Measurements from ENCODE around the gene DNAH11.
"Not testable (repeated sequence)": the region's sequence is repeated elsewhere in the genome, so short reads cannot be mapped to it uniquely, and the experiment has no call there.

The DNAH11 gene

GRCh38 chr7:21618706-21619105, 75.9 kb downstream of the DNAH11 start:
- DNase-seq (ENCODE audit: low read depth), result no peak

- DNase-seq (ENCODE audit: low read depth), result no peak
Observed at GRCh38 chr7:21620054-21620453, 77.2 kb downstream of the DNAH11 start.

DNA sequence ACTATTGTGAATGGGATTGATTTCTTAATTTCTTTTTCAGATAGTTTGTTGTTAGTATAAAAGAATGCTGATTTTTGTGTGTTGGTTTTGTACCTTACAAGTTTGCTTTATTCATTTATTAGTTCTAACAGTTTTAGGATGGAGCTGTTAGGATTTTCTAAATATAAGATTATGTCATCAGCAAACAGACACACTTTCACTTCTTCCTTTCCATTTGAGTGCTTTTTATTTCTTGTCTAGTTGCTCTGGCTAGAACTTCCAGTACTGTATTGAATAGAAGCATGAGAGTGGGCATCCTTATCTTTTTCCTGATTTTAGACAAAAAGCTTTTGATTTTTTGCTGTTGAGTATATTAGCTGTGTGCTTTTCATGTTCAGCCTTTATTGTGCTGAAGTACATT, 81.5 kb downstream of the DNAH11 start:
- DNase-seq (ENCODE audit: low read depth), result no peak

GRCh38 chr7:21636694-21637093, 93.9 kb downstream of the DNAH11 start:
- DNase-seq (ENCODE audit: low read depth), result no peak

DNA sequence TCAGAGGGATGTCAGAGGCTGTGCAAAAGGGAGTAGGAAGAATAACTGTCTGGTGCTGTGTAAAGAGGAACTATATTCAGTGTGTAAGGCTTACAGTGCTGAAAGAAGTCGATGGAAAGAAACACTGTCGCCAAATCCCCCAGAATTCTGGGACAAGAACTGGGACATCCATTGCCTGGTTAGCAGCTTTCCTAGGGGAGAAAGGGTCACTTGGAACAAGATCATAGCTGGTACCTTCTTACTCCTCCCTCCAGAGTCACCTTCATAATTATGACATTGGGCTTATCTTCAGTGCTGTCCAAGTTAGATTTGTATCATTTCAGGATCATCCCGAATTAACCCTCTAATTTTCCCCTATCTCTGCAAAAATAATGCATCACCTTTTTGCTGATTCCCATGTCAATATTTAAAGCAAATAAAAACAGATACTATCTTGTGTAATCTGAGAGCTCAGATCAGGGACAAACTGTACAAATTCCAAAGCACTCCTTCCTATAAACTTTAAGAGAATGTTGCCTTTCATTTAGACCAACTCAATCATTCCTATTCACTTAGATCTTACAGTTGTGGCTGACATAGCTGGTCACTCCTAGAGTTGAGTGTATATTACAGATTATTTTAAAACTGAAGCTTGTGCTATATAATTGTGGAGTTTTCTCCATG, 96.5 kb downstream of the DNAH11 start:
- no peak for DNase-seq (ENCODE audit: low read depth)

DNA sequence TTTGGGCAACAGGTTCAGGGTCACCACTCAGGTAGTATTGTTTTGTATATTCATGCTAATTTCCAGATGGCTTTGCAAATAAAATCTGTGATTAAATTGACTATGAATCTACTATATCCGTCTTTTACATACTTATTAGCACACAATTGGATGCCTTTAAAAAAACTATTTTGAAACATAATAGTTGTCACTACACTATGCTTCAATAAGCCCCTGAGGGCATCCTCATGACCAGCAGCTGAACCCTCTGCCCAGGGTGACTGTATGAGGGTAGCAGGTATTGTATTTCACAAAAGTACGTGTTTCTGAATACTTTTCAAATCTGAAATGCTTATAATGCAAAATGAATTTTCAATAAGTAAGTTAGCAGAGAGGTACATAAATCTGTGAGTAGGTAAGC, 97.3 kb downstream of the DNAH11 start:
- DNase-seq (ENCODE audit: low read depth), result no peak

- DNase-seq (ENCODE audit: low read depth), result no peak
Observed at GRCh38 chr7:21641546-21641945, 98.7 kb downstream of the DNAH11 start.

DNA sequence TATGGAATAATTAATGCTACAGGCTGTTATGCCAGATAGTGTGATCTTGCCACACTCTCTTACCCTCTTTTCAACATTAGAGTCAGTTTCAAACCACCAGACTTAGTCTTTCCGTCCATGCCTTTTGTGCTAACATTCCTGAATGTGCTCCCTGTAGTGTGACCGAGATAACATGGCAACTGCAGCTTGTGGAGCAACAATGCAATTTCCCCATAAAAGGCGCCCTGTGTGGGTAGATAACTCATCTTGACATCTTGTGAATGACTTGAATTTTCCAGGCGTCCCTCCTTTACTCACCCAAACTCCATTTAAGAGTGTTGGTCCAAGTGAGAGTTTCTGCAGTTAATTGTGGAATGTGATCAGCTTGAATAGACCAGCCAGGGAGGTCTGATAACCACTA, 99.6 kb downstream of the DNAH11 start:
- DNase-seq (ENCODE audit: low read depth), result no peak

- DNase-seq (ENCODE audit: low read depth), result no peak
Observed at GRCh38 chr7:21651697-21652096, 108.9 kb downstream of the DNAH11 start.

DNA sequence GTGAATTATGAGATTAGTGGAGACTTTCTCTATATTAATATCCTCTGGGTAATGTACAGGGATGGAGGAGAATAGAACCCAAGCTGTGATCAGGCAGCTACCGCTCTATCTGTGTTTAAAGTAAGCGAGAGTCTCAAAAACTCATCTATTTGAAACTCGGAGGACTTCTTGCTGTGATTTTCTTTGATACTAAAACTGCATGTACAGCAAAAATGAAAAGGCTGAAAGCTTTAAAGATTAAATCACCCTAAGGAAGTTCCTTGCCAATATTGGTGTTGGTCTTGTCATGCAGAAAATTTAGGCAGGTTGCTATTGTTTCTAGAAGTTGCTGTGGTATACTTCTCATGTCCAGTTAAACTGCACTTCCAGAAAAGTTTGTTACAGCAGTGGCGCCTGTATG, 110.8 kb downstream of the DNAH11 start:
- no peak for DNase-seq (ENCODE audit: low read depth)

- DNase-seq (ENCODE audit: low read depth), result no peak
Observed at GRCh38 chr7:21656081-21656480, 113.2 kb downstream of the DNAH11 start.

DNA sequence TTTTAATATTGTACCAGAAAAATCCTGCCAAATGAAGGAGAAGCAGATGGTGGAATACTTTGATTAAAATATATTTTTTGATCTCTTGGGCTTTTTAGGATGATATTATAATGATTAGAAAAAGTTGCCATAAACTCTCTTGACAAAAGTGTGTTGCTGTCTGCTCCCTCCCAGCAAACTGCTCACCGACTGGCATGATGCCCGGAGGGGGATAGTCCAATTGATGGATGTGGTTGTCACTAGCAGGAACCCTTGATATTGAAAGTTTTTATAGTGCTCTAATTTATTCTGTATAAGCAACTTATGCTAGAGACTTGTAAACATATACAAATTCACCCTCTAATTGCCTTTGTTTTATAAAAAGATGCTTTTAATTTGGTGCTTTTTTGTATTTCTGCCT, 114.0 kb downstream of the DNAH11 start:
- no peak for DNase-seq (ENCODE audit: low read depth)

- no peak for DNase-seq (ENCODE audit: low read depth)
Observed at GRCh38 chr7:21670496-21670895, 127.7 kb downstream of the DNAH11 start.

DNA sequence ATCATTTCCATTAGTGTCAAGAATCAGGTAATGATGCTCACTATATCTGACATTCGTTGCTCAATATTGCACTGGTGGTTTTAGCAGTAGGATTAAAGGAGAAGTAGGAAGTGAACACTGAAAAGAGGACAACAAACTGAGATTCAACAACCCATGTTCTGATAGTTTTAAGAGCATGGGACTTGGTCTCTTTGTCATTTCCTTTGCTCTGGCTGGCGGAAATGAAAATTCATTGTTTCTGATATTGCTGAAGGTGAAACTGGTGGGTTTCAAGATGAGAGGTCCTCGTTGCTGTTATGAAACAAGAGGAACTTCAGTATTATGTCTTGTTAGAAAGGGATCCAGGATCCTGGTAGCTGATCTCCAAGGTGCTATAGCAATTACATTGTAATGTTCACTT, 129.0 kb downstream of the DNAH11 start:
- DNase-seq (ENCODE audit: low read depth), result no peak

- no peak for DNase-seq (ENCODE audit: low read depth)
Observed at GRCh38 chr7:21675255-21675654, 132.4 kb downstream of the DNAH11 start.

DNA sequence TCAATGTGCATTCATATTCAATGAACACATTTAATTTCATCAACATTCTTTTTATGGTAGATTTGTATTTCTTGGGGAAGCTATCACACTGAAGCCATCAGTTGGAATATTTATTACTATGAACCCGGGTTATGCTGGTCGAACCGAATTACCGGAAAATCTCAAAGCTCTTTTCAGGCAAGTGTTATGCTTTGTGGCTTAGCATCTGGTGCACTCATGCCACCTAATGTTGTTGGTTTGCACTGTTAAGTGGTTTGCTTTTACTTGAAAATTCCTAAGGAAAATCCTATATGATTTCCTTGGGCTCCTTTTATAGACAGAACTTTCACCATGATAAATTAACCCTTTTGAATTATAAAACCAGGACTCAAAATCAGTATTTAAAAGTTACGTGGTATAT, 147.9 kb downstream of the DNAH11 start:
- DNase-seq (ENCODE audit: low read depth), result no peak

DNA sequence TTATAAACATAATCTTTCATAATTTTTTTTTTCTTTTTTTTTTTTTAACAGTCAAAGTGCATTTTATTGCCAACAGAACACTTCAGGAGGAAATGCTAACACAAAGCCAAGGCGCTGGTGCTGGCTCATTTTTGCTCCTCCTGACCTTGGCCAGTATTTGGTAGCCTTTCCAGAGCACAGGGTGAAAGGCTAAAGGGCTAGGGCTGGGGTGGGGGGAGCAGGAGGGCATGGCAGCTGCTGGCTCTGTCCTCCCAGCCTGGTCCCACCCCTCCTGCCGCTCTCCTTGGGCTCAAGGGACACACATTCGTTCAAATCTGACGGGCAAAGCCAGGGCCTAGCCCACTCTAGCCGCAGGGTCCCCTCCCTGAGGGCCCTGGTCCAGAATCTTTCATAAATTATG, 148.3 kb downstream of the DNAH11 start:
- not testable (repeated sequence) for DNase-seq (ENCODE audit: low read depth)

DNA sequence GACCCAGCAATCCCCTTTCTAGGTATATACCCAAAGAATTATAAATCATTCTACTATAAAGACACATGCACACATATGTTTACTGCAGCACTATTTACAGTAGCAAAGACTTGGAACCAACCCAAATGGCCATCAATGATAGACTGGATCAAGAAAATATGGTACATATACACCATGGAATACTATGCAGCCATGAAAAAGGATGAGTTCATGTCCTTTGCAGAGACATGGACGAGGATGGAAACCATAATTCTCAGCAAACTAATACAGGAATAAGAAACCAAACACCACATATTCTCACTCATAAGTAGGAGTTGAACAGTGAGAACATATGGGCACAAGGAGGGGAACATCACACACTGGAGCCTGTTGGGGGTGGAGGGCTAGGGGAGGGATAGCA, 157.7 kb downstream of the DNAH11 start:
- not testable (repeated sequence) for DNase-seq (ENCODE audit: low read depth)

GRCh38 chr7:21702303-21702702, 159.5 kb downstream of the DNAH11 start:
- DNase-seq (ENCODE audit: low read depth), result no peak

GRCh38 chr7:21704359-21704758, 161.5 kb downstream of the DNAH11 start:
- DNase-seq (ENCODE audit: low read depth), result no peak

DNA sequence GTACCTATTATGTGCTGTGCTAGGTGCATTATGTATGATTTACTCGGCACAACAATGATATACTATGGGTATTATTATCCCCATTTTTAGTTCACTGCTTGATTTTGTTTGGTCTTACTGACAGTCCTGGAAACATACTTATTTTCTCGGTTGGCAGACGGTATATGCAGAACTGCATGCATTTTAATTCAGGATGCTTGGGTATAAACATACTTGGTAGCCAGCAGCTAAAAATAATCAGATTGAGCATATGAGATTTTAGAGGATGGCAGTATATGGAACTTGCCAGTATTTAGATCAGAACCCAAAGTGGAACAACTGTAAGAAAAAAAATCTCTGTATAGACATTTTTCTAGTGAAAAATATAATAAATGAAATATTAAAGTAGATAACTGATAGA, 163.3 kb downstream of the DNAH11 start:
- DNase-seq (ENCODE audit: low read depth), result no peak

DNA sequence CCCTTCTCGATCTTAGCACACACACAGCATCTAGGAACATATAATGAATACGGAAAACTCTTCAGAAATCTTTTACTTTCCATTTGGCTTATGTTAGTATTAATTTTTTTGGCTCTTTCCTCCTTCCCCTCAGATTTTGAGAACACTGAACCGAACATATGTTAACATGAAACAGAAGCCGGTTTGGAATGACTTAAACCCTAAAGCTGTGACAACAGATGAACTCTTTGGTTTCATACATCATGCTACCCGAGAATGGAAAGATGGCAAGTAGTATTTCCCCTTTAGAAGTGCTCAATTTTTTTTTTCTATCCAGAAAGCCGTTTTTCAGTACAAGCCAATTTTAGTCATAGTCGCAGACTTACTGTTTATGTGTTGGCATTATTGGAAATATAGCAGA, 164.7 kb downstream of the DNAH11 start:
- no peak for DNase-seq (ENCODE audit: low read depth)

DNA sequence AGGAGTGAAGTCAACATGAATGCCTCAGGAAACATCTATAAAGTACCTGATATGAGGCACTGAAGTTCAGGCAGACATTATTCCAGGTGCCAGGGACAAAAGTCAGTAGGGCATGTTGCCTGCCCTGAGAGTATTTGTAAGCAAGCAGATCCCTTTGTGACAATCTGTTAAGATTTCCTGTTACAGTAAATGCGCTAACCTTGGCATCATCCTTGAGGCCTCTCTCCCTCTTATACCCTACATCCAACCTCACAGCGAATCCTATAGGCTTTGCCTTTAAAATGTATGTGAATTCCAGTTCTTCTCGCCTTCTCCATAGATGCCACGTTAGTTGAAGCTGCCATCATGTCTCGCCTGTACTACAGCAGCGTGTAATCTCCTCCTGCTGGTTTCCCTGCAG, 165.3 kb downstream of the DNAH11 start:
- DNase-seq (ENCODE audit: low read depth), result no peak

DNA sequence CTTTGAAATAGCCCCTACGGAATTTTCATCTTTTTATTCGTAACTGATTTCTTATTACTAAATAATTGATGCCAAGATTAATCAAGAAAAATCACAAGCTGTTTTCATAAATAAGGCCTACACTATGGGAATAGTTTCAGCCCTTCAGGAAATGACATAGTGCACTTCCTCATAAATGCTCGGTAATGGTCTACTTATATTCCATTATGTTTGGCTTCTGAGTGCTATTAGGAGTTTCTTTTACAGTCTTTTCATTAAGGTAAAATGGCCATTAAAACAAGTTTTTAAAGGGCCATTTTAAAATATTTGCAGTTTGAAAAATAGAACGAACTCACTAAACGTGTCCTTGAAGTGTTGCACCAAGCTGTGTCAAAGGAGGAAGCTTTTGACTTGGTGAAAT, 174.5 kb downstream of the DNAH11 start:
- DNase-seq (ENCODE audit: low read depth), result no peak

DNA sequence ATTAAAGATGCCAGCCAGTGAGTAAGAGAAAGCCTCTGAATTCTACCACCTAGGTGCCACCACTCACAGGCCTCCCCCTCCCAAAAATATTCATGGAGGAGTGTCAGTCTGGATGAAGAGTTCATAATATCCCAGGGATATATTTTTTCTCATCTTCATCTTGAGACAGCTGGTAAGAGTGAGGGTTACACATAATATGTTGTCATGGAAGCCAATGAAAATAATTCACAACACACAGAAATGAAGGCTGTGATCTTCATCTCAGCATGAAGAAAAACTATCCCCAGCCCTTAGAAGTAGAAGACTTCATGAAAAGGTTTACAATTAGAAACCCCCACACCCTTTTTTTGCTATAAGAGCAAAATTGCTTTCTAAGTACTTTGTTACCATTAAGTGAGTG, 175.6 kb downstream of the DNAH11 start:
- no peak for DNase-seq (ENCODE audit: low read depth)
